Fibroblast of the aortic adventitia (primary cell): ENCODE results near the gene EHBP1L1. TPM values are rescaled to one million over a fixed set of nuclear protein-coding genes. Genes with fewer than 3 reads are reported as not detected.

Source experiments
- DNase-seq: peaks from one replicate; pipeline ENCODE4 v3.0.0-alpha.2; 2010; ENCODE audit warnings: low read depth
- H3K4me3 ChIP-seq: 2 replicates; pipeline ENCODE4 v1.5.1; 2011; ENCODE audit warnings: low read depth, mild to moderate bottlenecking, control low read depth, low read length, moderate library complexity
- CTCF ChIP-seq: IDR thresholded peaks from 2 replicates; pipeline ENCODE4 v1.5.1; 2011; ENCODE audit warnings: mild to moderate bottlenecking, low read length, control low read depth, inconsistent platforms; ENCODE audit not compliant: insufficient read depth
- total RNA-seq: library from RNA; depleted of rRNA; stranded (reverse); fragments of >200 nt; gene quantifications from 2 replicates; pipeline ENCODE4 v1.2.3, GENCODE V29; 2012; ENCODE audit warnings: low replicate concordance

EHBP1L1 gene
- total RNA-seq, 1 donor: 52.2 TPM

- no peak for DNase-seq
- TF ChIP-seq CTCF: no peak
- H3K4me3 ChIP-seq: no peak overlapping the region
Observed at GRCh38 chr11:65585396-65586246, 9.8 kb downstream of the EHBP1L1 start.

- H3K4me3 ChIP-seq: no peak overlapping the region
- DNase-seq: no peak
- no peak for TF ChIP-seq CTCF
Observed at GRCh38 chr11:65586247-65586630, 10.4 kb downstream of the EHBP1L1 start.

DNA sequence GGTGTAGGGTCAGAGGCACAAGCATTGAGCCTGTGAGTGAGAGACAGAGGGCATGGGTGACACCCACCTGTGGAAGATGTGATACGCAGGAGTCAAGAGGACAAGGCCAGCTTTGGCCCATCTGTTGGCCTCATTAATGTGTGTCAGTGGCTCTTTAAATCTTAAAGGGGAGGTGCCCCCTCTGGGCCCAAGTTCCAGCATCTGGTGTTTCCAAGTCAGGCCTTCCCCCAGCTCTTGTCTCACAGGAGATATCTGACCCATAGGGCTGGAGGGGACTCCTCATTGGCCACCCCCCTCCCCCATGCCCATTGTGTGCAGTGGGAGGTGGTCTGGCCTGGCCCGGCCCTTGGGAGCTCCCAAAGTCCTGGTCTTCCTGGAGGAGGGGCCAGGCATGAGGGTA, 10.8 kb downstream of the EHBP1L1 start:
- H3K4me3 ChIP-seq: no peak overlapping the region
- no peak for TF ChIP-seq CTCF
- peak; percentile 69 for DNase-seq

DNA sequence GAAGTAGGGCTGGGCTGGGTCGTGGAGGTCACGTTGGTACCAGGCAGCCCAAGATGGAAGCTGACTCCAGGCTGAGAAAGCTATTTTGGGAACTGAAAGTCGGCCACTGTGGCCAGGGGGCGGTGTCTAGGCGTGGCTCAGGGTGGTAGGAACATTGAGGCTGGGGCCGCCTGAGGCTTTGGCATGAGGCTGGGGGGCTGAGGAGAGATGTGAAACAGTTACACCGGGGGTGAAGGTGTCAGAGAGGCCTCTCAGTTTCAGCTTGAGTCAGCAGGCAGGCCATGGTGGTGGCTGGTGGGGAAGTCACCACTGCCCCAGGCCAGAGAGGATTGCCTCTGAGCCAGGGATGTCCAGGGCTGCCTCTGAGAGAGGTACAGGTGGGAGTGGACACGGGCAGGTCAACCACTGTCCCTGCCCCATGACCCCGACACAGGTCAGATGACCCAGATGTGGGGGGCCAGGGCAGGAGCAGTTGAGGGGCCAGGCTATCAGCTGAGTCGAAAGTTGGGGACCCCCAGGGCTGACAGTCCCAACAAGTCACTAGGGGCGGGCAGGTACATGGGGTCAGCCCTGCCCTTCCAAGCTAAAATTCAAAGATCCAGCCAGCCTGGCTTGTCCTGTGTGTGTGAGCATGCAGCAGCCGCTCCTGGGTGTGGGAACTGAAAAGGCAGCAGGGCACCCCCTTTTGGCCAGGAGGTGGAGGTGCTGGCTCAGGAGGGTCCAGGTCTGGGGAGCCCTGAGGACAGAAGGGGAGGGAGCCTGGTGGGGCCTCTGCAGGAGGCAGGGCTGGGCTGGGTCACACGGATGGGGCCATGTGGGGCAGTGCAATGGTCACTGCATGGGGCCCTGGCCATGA, 12.6 kb downstream of the EHBP1L1 start:
- no peak overlapping the region for H3K4me3 ChIP-seq
- DNase-seq: peak; percentile 43
- TF ChIP-seq CTCF: peak; percentile 50

DNA sequence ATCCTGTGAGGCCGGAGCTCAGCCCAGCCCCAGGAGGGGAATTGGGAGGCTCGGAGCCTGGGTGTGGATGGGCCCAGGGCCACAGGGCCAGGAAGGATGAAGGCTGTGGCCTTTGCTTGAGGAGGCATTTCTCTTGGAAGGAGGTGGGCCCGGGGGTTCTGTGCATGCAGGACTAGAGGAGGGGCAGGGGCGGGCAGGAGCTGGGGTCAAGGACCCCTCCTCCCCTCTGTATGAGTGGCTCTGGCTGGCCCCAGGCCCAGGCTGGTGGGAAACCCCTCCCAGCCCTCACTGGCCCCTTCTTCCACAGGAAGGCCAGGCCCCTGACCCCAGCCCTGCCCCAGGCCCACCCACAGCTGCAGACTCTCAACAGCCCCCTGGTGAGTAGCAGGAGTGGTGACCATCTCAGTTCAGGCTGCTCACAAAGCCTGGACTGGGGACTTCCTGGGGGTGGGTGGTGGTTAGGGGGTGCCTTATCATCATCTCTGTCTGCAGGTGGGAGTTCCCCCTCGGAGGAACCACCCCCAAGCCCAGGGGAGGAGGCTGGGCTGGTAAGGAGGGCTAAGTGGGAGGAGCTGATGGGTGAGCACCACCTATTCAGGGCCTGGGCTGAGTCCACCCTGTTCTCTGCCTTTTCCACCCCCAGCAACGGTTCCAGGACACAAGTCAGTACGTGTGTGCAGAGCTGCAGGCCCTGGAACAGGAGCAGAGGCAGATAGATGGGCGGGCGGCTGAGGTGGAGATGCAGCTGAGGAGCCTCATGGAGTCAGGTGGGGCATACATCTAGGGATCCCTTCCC, 13.8 kb downstream of the EHBP1L1 start:
- no peak for DNase-seq
- no peak for TF ChIP-seq CTCF
- H3K4me3 ChIP-seq: no peak overlapping the region

GRCh38 chr11:65590240-65590738, 14.4 kb downstream of the EHBP1L1 start:
- TF ChIP-seq CTCF: no peak
- no peak overlapping the region for H3K4me3 ChIP-seq
- no peak for DNase-seq
